Endodermal cell (in vitro differentiated cells): ENCODE measurements around the gene MICAL1. TPM values are rescaled to one million over a fixed set of nuclear protein-coding genes. Genes with fewer than 3 reads are reported as not detected.

Experiments used
- DNase-seq: peaks from one replicate; pipeline ENCODE4 v3.0.0-alpha.2; 2017
- H3K27ac ChIP-seq: 2 replicates; pipeline ENCODE4 v1.5.1; 2013; ENCODE audit warnings: mild to moderate bottlenecking, low read depth, low read length, moderate library complexity
- H3K27me3 ChIP-seq: 2 replicates; pipeline ENCODE4 v1.6.1; 2013; ENCODE audit warnings: mild to moderate bottlenecking, low read length, moderate library complexity; ENCODE audit not compliant: insufficient read depth, control insufficient read depth, poor library complexity, severe bottlenecking
- H3K36me3 ChIP-seq: 2 replicates; pipeline ENCODE4 v1.7.0; 2013; ENCODE audit warnings: mild to moderate bottlenecking, low read length, moderate library complexity; ENCODE audit not compliant: control insufficient read depth, insufficient read depth
- H3K4me1 ChIP-seq: one replicate; pipeline ENCODE4 v1.7.0; 2013; ENCODE audit warnings: low read length; ENCODE audit not compliant: control insufficient read depth, insufficient read depth
- H3K4me3 ChIP-seq: 2 replicates; pipeline ENCODE4 v1.5.1; 2013; ENCODE audit warnings: mild to moderate bottlenecking, low read length, moderate library complexity
- H3K9ac ChIP-seq: 2 replicates; pipeline ENCODE4 v1.6.1; 2013; ENCODE audit warnings: mild to moderate bottlenecking, low read length, moderate library complexity; ENCODE audit not compliant: poor library complexity, severe bottlenecking; ENCODE audit errors: extremely low read depth
- H3K9me3 ChIP-seq: 2 replicates; pipeline ENCODE4 v1.6.1; 2013; ENCODE audit warnings: mild to moderate bottlenecking, low read length, moderate library complexity; ENCODE audit not compliant: control insufficient read depth
- H3K27ac Mint-ChIP-seq: 2 replicates; pipeline ENCODE4 v1.8.0; 2020; ENCODE audit warnings: mixed read lengths
- H3K27me3 Mint-ChIP-seq: 2 replicates; pipeline ENCODE4 v1.8.0; 2021; ENCODE audit warnings: mild to moderate bottlenecking, mixed read lengths; ENCODE audit not compliant: insufficient read depth
- H3K36me3 Mint-ChIP-seq: 2 replicates; pipeline ENCODE4 v1.8.0; 2020; ENCODE audit warnings: low read depth, mixed read lengths
- H3K4me1 Mint-ChIP-seq: 2 replicates; pipeline ENCODE4 v1.8.0; 2020; ENCODE audit warnings: mixed read lengths
- H3K4me3 Mint-ChIP-seq: 2 replicates; pipeline ENCODE4 v1.8.0; 2020; ENCODE audit warnings: mild to moderate bottlenecking, moderate library complexity, mixed read lengths
- H3K9me3 Mint-ChIP-seq: 2 replicates; pipeline ENCODE4 v1.8.0; 2020; ENCODE audit warnings: mild to moderate bottlenecking, mixed read lengths
- WGBS, 2 experiments: methylation state at CpG; one replicate each; pipeline versions ENCODE4 v1.1.5 to v1.1.7; 2013; ENCODE audit warnings: missing lambda C conversion rate in 2 of 2, mixed read lengths in 1 of 2; ENCODE audit not compliant: insufficient coverage in 1 of 2, insufficient read length in 1 of 2; 5-methylcytosine and 5-hydroxymethylcytosine counted together
- total RNA-seq, 2 donors: library from RNA; stranded (reverse); fragmentation: NEBNext Ultra II Directional in 1 of 2; extraction: Animal tissue kit (Norgen Biotek cat#: 25700) in 1 of 2; gene quantifications; 2 replicates in 1 of 2; 3 replicates in 1 of 2; pipeline ENCODE4 v1.2.1, GENCODE V29; 2021
- TF ChIP-seq, protein P1 (sequence below): fragments of 200-600 bp; sonication (generic); conservative IDR thresholded peaks from 2 replicates; pipeline ENCODE4 v1.5.0; 2021; ENCODE audit warnings: antibody characterized with exemption, mild to moderate bottlenecking

The MICAL1 gene
- total RNA-seq, 2 donors from 2014 or later: 10.4 to 22.8 TPM

DNA sequence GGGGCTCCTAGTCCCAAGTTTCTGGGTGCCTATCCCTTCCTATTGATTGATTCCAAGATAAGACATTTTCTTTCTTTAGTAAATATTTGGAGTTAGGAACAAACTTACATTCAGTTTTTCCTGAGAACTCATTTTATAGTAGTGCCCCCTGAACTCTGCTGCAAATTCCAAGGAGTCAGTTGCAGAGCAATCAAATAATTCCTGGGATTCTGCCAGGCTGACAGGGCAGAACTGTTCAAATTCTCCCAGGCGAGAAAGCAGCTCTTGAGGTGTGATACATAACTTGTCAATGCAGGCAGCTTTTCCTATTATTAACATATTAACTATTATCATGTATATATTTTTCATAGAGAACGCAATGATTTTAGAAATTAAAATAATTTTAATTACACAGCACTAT is 43.4 kb upstream of the MICAL1 start:
- H3K9me3 Mint-ChIP-seq: no peaks in the 10 kb centered on the region
- 80% methylated on average over 1 of the region's 2 CpGs; no CpG with 5 or more reads in 1 of the 2 experiments for WGBS, 2 experiments
- no peak for DNase-seq
- Histone ChIP-seq H3K36me3 (no peaks in the 10 kb centered on the region), H3K9me3 (no peaks in the 10 kb centered on the region), H3K9ac (no peak overlapping the region), H3K4me1 (no peaks in the 10 kb centered on the region), H3K27me3 (peaks cover 5% of the 10 kb centered on the region), H3K4me3 (no peak overlapping the region), H3K27ac (no peak overlapping the region)
- H3K4me3 Mint-ChIP-seq: no peak overlapping the region
- H3K27me3 Mint-ChIP-seq: peaks cover 4% of the 10 kb centered on the region
- TF ChIP-seq, protein P1, sequence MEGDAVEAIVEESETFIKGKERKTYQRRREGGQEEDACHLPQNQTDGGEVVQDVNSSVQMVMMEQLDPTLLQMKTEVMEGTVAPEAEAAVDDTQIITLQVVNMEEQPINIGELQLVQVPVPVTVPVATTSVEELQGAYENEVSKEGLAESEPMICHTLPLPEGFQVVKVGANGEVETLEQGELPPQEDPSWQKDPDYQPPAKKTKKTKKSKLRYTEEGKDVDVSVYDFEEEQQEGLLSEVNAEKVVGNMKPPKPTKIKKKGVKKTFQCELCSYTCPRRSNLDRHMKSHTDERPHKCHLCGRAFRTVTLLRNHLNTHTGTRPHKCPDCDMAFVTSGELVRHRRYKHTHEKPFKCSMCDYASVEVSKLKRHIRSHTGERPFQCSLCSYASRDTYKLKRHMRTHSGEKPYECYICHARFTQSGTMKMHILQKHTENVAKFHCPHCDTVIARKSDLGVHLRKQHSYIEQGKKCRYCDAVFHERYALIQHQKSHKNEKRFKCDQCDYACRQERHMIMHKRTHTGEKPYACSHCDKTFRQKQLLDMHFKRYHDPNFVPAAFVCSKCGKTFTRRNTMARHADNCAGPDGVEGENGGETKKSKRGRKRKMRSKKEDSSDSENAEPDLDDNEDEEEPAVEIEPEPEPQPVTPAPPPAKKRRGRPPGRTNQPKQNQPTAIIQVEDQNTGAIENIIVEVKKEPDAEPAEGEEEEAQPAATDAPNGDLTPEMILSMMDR: no peak
- H3K4me1 Mint-ChIP-seq: peaks cover 9% of the 10 kb centered on the region
- no peaks in the 10 kb centered on the region for H3K36me3 Mint-ChIP-seq
- no peak overlapping the region for H3K27ac Mint-ChIP-seq

DNA sequence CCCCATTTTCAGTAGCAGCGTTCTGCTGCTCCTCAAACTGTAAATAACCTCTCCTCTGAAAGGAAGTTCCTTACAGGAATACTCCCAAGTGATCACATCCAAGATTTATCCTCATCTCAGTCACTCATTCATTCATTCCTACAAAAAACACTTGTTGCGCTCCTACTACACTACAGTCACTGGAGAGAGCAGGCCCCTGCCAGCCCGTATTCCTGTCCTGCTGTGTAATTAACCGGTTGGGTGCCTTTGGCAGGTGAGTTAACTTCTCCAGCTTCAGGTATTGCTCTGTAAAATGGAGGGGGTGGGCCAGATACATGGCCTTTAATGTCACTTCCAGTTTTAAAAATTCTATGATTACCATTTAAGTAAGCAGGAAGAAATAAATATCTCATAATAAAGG is 42.5 kb upstream of the MICAL1 start:
- Mint-ChIP-seq H3K4me3 (no peak overlapping the region), H3K9me3 (no peaks in the 10 kb centered on the region), H3K4me1 (peaks cover 17% of the 10 kb centered on the region), H3K27me3 (peaks cover 4% of the 10 kb centered on the region), H3K27ac (no peak overlapping the region), H3K36me3 (no peaks in the 10 kb centered on the region)
- no peak overlapping the region for H3K9ac ChIP-seq
- H3K27ac ChIP-seq: no peak overlapping the region
- H3K9me3 ChIP-seq: no peaks in the 10 kb centered on the region
- TF ChIP-seq, protein P1: no peak
- H3K27me3 ChIP-seq: peaks cover 5% of the 10 kb centered on the region
- no peak overlapping the region for H3K4me3 ChIP-seq
- DNase-seq: no peak
- no peaks in the 10 kb centered on the region for H3K36me3 ChIP-seq
- 67 to 93% methylated on average over 1 to 4 of the region's 4 CpGs for WGBS, 2 experiments
- no peaks in the 10 kb centered on the region for H3K4me1 ChIP-seq

DNA sequence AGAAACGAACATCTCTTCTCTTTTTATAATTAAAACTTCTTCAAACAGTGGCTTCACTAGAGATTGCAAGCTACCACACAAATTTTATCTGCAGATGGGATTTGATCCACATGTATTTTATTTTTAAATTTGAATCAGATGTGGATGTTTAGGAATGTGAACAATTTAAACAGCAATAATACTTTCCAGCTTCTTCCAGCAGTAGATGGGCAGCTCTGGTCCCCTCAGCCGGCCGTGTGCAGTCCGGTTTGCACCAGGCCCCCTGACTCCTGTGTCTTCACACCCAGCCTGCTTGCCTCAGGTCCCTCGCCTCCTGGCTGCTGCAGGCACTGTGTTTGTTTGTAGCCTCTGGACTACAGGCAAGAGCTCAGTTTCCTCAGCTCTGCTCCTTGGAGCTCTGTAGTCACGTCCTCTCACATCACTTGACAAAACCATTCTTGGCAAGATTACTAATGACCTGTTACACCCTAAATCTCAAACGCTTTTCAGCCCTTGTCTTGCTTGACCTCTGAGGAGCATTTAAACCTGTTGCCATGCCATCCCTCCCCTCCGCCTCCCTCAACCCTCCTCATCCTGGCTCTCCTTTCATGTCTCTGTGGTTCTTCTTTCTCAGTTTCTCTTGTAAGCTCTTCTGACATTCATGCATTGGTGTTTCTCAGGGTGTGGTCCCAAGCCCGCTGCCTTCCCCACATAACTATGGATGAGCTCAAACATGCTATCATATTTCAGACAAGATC is 40.6 kb upstream of the MICAL1 start:
- peaks cover 5% of the 10 kb centered on the region for H3K27me3 ChIP-seq
- H3K36me3 ChIP-seq: no peaks in the 10 kb centered on the region
- H3K27ac ChIP-seq: no peak overlapping the region
- no peaks in the 10 kb centered on the region for H3K4me1 ChIP-seq
- no peak overlapping the region for H3K4me3 Mint-ChIP-seq
- no peaks in the 10 kb centered on the region for H3K36me3 Mint-ChIP-seq
- no peaks in the 10 kb centered on the region for H3K9me3 Mint-ChIP-seq
- 89 to 93% methylated on average over 8 to 9 of the region's 9 CpGs for WGBS, 2 experiments
- no peak for DNase-seq
- TF ChIP-seq, protein P1: no peak
- H3K27me3 Mint-ChIP-seq: peaks cover 4% of the 10 kb centered on the region
- H3K4me1 Mint-ChIP-seq: peaks cover 26% of the 10 kb centered on the region
- H3K27ac Mint-ChIP-seq: no peak overlapping the region
- no peak overlapping the region for H3K4me3 ChIP-seq
- no peaks in the 10 kb centered on the region for H3K9me3 ChIP-seq
- no peak overlapping the region for H3K9ac ChIP-seq
